H1 (cell line): ENCODE data around the gene PDE4DIP. TPM values are rescaled to one million over a fixed set of nuclear protein-coding genes. Genes with fewer than 3 reads are reported as not detected.
"Not testable (repeated sequence)": the region's sequence is repeated elsewhere in the genome, so short reads cannot be mapped to it uniquely, and the experiment has no call there.

Experiments
- CTCF ChIA-PET: fragments of 300-600 bp; sonication (Branson Sonifier 250); formaldehyde crosslinking; loops from one replicate; lab custom pipeline; 2021; ENCODE audit not compliant: partially characterized antibody; lab: Charles Lee
- POLR2A ChIA-PET: fragments of 300-600 bp; sonication (Branson Sonifier 250); formaldehyde crosslinking; loops from one replicate; lab custom pipeline; 2021; ENCODE audit warnings: inconsistent platforms; ENCODE audit not compliant: partially characterized antibody; lab: Charles Lee
- DNase-seq, 2 experiments: peaks; one replicate each; pipeline versions ENCODE4 v3.0.0 to v3.0.0-alpha.2; 2010 to 2022; ENCODE audit warnings: low spot score in 2 of 2, low read depth in 1 of 2, mixed read lengths in 1 of 2
- FAIRE-seq: peaks from 2 replicates; lab custom pipeline; 2011; peaks lifted over from hg19 to GRCh38; lab: Jason Lieb, UNC
- H2AFZ ChIP-seq: 2 replicates; pipeline ENCODE4 v1.8.1; 2012; ENCODE audit warnings: low read length, inconsistent platforms
- H2AK5ac ChIP-seq: 2 replicates; pipeline ENCODE4 v1.6.1; 2013; ENCODE audit warnings: low read depth, low read length
- H2BK120ac ChIP-seq: replicated peaks from 2 replicates; pipeline ENCODE3; 2013; ENCODE audit warnings: low read depth, low read length, inconsistent platforms
- H2BK12ac ChIP-seq: 2 replicates; pipeline ENCODE4 v1.6.1; 2013; ENCODE audit warnings: low read depth, low read length
- H2BK15ac ChIP-seq: 2 replicates; pipeline ENCODE4 v1.6.1; 2013; ENCODE audit warnings: low read length
- H2BK20ac ChIP-seq: 2 replicates; pipeline ENCODE4 v1.6.1; 2013; ENCODE audit warnings: low read length
- H2BK5ac ChIP-seq: 2 replicates; pipeline ENCODE4 v1.6.1; 2013; ENCODE audit warnings: low read depth, low read length
- H3K14ac ChIP-seq: 2 replicates; pipeline ENCODE4 v1.6.1; 2013; ENCODE audit warnings: inconsistent platforms; ENCODE audit not compliant: insufficient read length
- H3K18ac ChIP-seq: 2 replicates; pipeline ENCODE4 v1.6.1; 2013; ENCODE audit warnings: low read length; ENCODE audit errors: extremely low read depth
- H3K23ac ChIP-seq: 2 replicates; pipeline ENCODE4 v1.6.1; 2013; ENCODE audit warnings: inconsistent platforms; ENCODE audit not compliant: insufficient read length
- H3K23me2 ChIP-seq: 2 replicates; pipeline ENCODE4 v1.6.1; 2013; ENCODE audit warnings: low read depth, low read length
- H3K27ac ChIP-seq: 2 replicates; pipeline ENCODE4 v1.6.1; 2011; ENCODE audit warnings: low read depth, low read length, inconsistent platforms
- H3K27me3 ChIP-seq, 4 experiments: replicated peaks in 1 of 4; 1 replicate in 1 of 4; 2 replicates in 3 of 4; pipeline versions ENCODE4 v1.6.1 to v1.8.1; 2011 to 2013; ENCODE audit warnings: low read length in 3 of 4, mild to moderate bottlenecking in 3 of 4, inconsistent platforms in 2 of 4, mixed read lengths in 2 of 4, moderate library complexity in 1 of 4; ENCODE audit not compliant: control insufficient read depth in 3 of 4, insufficient read depth in 3 of 4; ENCODE audit errors: extremely low read depth in 1 of 4
- H3K36me3 ChIP-seq, 4 experiments: 2 replicates each; pipeline versions ENCODE4 v1.6.1 to v1.8.1; 2011 to 2013; ENCODE audit warnings: mild to moderate bottlenecking in 4 of 4, low read length in 3 of 4, moderate library complexity in 2 of 4, control low read depth in 1 of 4, inconsistent platforms in 1 of 4; ENCODE audit not compliant: insufficient read depth in 4 of 4, control insufficient read depth in 2 of 4
- H3K4ac ChIP-seq: replicated peaks from 2 replicates; pipeline ENCODE3; 2013; ENCODE audit warnings: low read length, low read depth, mixed read lengths, inconsistent platforms; ENCODE audit not compliant: insufficient read length
- H3K4me1 ChIP-seq, 4 experiments: replicated peaks in 1 of 4; 1 replicate in 1 of 4; 2 replicates in 3 of 4; pipeline versions ENCODE4 v1.6.1 to v1.8.1; 2011 to 2013; ENCODE audit warnings: low read length in 3 of 4, inconsistent platforms in 2 of 4, mixed read lengths in 1 of 4; ENCODE audit not compliant: insufficient read depth in 4 of 4, control insufficient read depth in 3 of 4
- H3K4me2 ChIP-seq, 2 experiments: 2 replicates each; pipeline versions ENCODE4 v1.6.1 to v1.8.1; 2011 to 2013; ENCODE audit warnings: low read depth in 2 of 2, low read length in 2 of 2, control low read depth in 1 of 2, inconsistent platforms in 1 of 2, mild to moderate bottlenecking in 1 of 2; ENCODE audit not compliant: insufficient read depth in 1 of 2
- H3K4me3 ChIP-seq, 4 experiments: fragments of 200-600, 300-600 bp in 1 of 4; sonication (generic), shearing (Covaris generic), sonication (Bioruptor Twin) in 1 of 4; 2 replicates each; pipeline versions ENCODE4 v1.5.1 to v1.8.1; 2011 to 2016; ENCODE audit warnings: low read length in 4 of 4, low read depth in 3 of 4, control low read depth in 2 of 4, inconsistent platforms in 2 of 4, mild to moderate bottlenecking in 2 of 4, mixed read lengths in 1 of 4, moderate library complexity in 1 of 4; ENCODE audit not compliant: insufficient read depth in 2 of 4; ENCODE audit errors: extremely low read depth in 1 of 4
- H3K56ac ChIP-seq: replicated peaks from 2 replicates; pipeline ENCODE3; 2013; ENCODE audit warnings: low read depth, mild to moderate bottlenecking, mixed read lengths, low read length, inconsistent platforms; ENCODE audit not compliant: insufficient read length
- H3K79me1 ChIP-seq: 2 replicates; pipeline ENCODE4 v1.6.1; 2013; ENCODE audit warnings: low read depth, low read length, control low read depth
- H3K79me2 ChIP-seq, 2 experiments: 2 replicates each; pipeline versions ENCODE4 v1.6.1 to v1.8.1; 2012 to 2013; ENCODE audit warnings: low read length in 2 of 2, mild to moderate bottlenecking in 2 of 2, inconsistent platforms in 1 of 2; ENCODE audit not compliant: insufficient read depth in 2 of 2, control insufficient read depth in 1 of 2
- H3K9ac ChIP-seq, 4 experiments: replicated peaks in 1 of 4; 1 replicate in 1 of 4; 2 replicates in 3 of 4; pipeline versions ENCODE4 v1.6.1 to v1.8.1; 2011 to 2013; ENCODE audit warnings: low read depth in 3 of 4, low read length in 3 of 4, control low read depth in 2 of 4, mild to moderate bottlenecking in 2 of 4, moderate library complexity in 2 of 4, inconsistent platforms in 1 of 4; ENCODE audit errors: extremely low read depth in 1 of 4
- H3K9me3 ChIP-seq, 2 experiments: 2 replicates each; pipeline versions ENCODE4 v1.6.1 to v1.8.1; 2012 to 2013; ENCODE audit warnings: mild to moderate bottlenecking in 2 of 2, moderate library complexity in 2 of 2, control low read depth in 1 of 2, inconsistent platforms in 1 of 2, low read depth in 1 of 2, low read length in 1 of 2, mixed read lengths in 1 of 2; ENCODE audit not compliant: insufficient read depth in 2 of 2
- H4K20me1 ChIP-seq, 2 experiments: replicated peaks in 1 of 2; 2 replicates each; pipeline versions ENCODE3 to v1.8.1; 2011 to 2013; ENCODE audit warnings: inconsistent platforms in 2 of 2, low read length in 2 of 2, mild to moderate bottlenecking in 1 of 2; ENCODE audit not compliant: insufficient read depth in 2 of 2, control insufficient read depth in 1 of 2
- H4K5ac ChIP-seq: 2 replicates; pipeline ENCODE4 v1.6.1; 2013; ENCODE audit warnings: low read length, low read depth, mixed read lengths, inconsistent platforms; ENCODE audit not compliant: insufficient read length
- H4K8ac ChIP-seq: 2 replicates; pipeline ENCODE4 v1.8.0; 2013; ENCODE audit warnings: mild to moderate bottlenecking, moderate library complexity, low read length, inconsistent platforms; ENCODE audit not compliant: insufficient read depth; ENCODE audit errors: extremely low read depth
- H4K91ac ChIP-seq: replicated peaks from 2 replicates; pipeline ENCODE3; 2013; ENCODE audit warnings: low read length, mixed read lengths, inconsistent platforms; ENCODE audit not compliant: insufficient read length
- PHF8 ChIP-seq: fragments of 200-600 bp; sonication (generic); conservative IDR thresholded peaks from 2 replicates; pipeline ENCODE4 v1.7.1; 2012; ENCODE audit warnings: low read depth, mild to moderate bottlenecking, inconsistent platforms, low read length, moderate library complexity
- POLR2A ChIP-seq, 2 experiments: IDR thresholded peaks; 1 replicate in 1 of 2; 2 replicates in 1 of 2; pipeline ENCODE4 v1.6.1; 2011; ENCODE audit warnings: low read depth in 2 of 2, low read length in 2 of 2, mild to moderate bottlenecking in 2 of 2; ENCODE audit errors: control extremely low read depth in 1 of 2
- POLR2AphosphoS5 ChIP-seq: IDR thresholded peaks from 2 replicates; pipeline ENCODE4 v1.6.1; 2011; ENCODE audit warnings: low read depth, low read length
- WGBS, 2 experiments: shearing (Covaris generic) in 1 of 2; methylation state at CpG; one replicate each; pipeline versions ENCODE4 v1.1.6 to v1.1.7; 2013 to 2015; ENCODE audit warnings: low lambda C conversion rate in 2 of 2, mixed read lengths in 2 of 2, inconsistent platforms in 1 of 2, low coverage in 1 of 2, missing lambda C conversion rate in 1 of 2; ENCODE audit not compliant: insufficient replicate concordance in 2 of 2, insufficient coverage in 1 of 2, insufficient read length in 1 of 2; ENCODE audit errors: extremely low coverage in 1 of 2, missing lambda C conversion rate in 1 of 2; 5-methylcytosine and 5-hydroxymethylcytosine counted together
- polyA plus RNA-seq, 7 experiments: library from polyadenylated mRNA; depleted of rRNA in 3 of 7; stranded (reverse) in 5 of 7; unstranded in 2 of 7; fragments of >200 nt in 5 of 7; fragments of 200-250 nt in 2 of 7; gene quantifications; 1 replicate in 5 of 7; 2 replicates in 1 of 7; 4 replicates in 1 of 7; pipeline versions ENCODE4 v1.2.1 to v1.2.3, GENCODE V29; 2011 to 2013; ENCODE audit warnings: missing spikeins in 2 of 7, mixed read lengths in 2 of 7
- total RNA-seq: library from RNA; stranded (reverse); fragmentation: NEBNext Ultra II Directional; extraction: Animal tissue kit (Norgen Biotek cat#: 25700); gene quantifications from 2 replicates; pipeline ENCODE4 v1.2.1, GENCODE V29; 2021

Gene PDE4DIP
- total and polyA plus RNA-seq, 2 of the 8 experiments (the other 6 are each of a cell fraction or from before 2014, with no cell fraction given), result 8.4 to 40.5 TPM

GRCh38 chr1:148951336-148952227 is 107.4 kb downstream of the PDE4DIP start:
- not testable (repeated sequence) for H3K36me3 ChIP-seq, H2BK120ac ChIP-seq, H3K4me1 ChIP-seq
- TF ChIP-seq POLR2AphosphoS5 (peak; percentile 60; the same call in 1 of the 2 replicates), POLR2A (IDR thresholded peaks at IDR 0.05; ENCODE audit: control extremely low read depth in 1 of 2, low read depth in 2 of 2, low read length in 2 of 2) (peak; percentile 28 to 53; a peak in 1 of 3 replicates), PHF8 (peak; percentile 60; the same call in 1 of the 2 replicates)
- TF ChIP-seq, all 59 proteins: peak for 3; not testable (repeated sequence) for 56
- H2BK5ac ChIP-seq, H3K9me3 ChIP-seq, H2BK15ac ChIP-seq, CTCF ChIA-PET, H3K23me2 ChIP-seq, H2BK12ac ChIP-seq, H3K56ac ChIP-seq, H3K4ac ChIP-seq, H3K14ac ChIP-seq, H4K20me1 ChIP-seq, FAIRE-seq, H2AK5ac ChIP-seq, H3K79me2 ChIP-seq, H2BK20ac ChIP-seq, H3K23ac ChIP-seq, POLR2A ChIA-PET, H3K79me1 ChIP-seq, H3K18ac ChIP-seq, H3K27me3 ChIP-seq, H4K91ac ChIP-seq: not testable (repeated sequence)
- Histone ChIP-seq H3K4me2 (peak overlapping the region; percentile 60 to 72), H2AFZ (peak overlapping the region; percentile 87), H3K4me3 (peak overlapping the region; percentile 49 to 66 (median 52)), H4K5ac (peak overlapping the region; percentile 94), H4K8ac (0 out of 2 replicates have a peak overlapping the region, but pooled peaks have one; percentile 85), H3K9ac (peak overlapping the region in 3 of 4 experiments; percentile 49 to 69 (median 51); a peak in 5 of 7 replicates), H3K27ac (peak overlapping the region; percentile 83; the same call in 1 of the 2 replicates)
- 22% methylated on average over 10 of the region's 44 CpGs; no CpG with 5 or more reads in 1 of the 2 experiments for WGBS, 2 experiments
- peak; percentile 78 to 86 for DNase-seq
